Measurements from ENCODE around the gene TSTD2.

DNA sequence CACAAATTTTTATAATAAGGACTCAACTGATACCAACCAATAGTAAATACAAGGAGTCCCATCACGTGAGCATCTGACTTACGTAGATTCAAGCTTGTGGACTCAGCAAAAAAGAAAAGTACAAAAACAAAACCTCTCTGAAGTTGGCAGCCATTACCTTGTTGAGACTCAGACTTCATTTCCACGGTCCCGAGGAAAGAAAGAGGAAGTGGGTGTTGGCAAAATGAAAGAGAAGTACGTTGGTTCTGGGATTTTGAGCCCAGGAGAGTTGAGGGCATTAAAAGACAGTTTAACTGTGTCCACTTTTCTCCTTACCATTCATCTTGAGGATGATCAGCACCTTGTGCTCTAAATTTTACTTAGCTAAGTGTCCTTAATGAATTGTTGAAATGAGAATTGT, 27.2 kb upstream of the TSTD2 start:
- TF ChIP-seq, protein P1, sequence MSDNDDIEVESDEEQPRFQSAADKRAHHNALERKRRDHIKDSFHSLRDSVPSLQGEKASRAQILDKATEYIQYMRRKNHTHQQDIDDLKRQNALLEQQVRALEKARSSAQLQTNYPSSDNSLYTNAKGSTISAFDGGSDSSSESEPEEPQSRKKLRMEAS (IDR thresholded peaks at IDR 0.05; ENCODE audit: low read depth) = no peak
- TF ChIP-seq POLR2AphosphoS5 (IDR thresholded peaks at IDR 0.05; ENCODE audit: low read depth, low read length) (no peak), RAD21 (IDR thresholded peaks at IDR 0.05; ENCODE audit: low read length) (no peak), TAF1 (IDR thresholded peaks at IDR 0.05; ENCODE audit: borderline replicate concordance, low read depth, low read length) (no peak), NRF1 (IDR thresholded peaks at IDR 0.05; ENCODE audit: low read depth, low read length) (no peak), GABPA (IDR thresholded peaks at IDR 0.05; ENCODE audit: low read depth) (no peak)
- TF ChIP-seq, protein P2, sequence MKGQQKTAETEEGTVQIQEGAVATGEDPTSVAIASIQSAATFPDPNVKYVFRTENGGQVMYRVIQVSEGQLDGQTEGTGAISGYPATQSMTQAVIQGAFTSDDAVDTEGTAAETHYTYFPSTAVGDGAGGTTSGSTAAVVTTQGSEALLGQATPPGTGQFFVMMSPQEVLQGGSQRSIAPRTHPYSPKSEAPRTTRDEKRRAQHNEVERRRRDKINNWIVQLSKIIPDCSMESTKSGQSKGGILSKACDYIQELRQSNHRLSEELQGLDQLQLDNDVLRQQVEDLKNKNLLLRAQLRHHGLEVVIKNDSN (IDR thresholded peaks at IDR 0.05; ENCODE audit: borderline replicate concordance, low read depth) = no peak

Data from SK-N-SH (cell line).